ENCODE data around the gene TCEAL4.
A peak's percentile ranks its signal among the peaks of the same experiment; 100 is the strongest.
"Not testable (repeated sequence)": the region's sequence is repeated elsewhere in the genome, so short reads cannot be mapped to it uniquely, and the experiment has no call there.

Gene TCEAL4

GRCh38 chrX:103595202-103595601, 9.9 kb downstream of the TCEAL4 start:
- not testable (repeated sequence) for DNase-seq

GRCh38 chrX:103607364-103608305, 22.3 kb downstream of the TCEAL4 start, which contains the start of gene TCEAL3:
TCEAL3 (plus strand) TSS chrX:103607963; CDS start chrX:103609065, 1,102 bp downstream.
- peak; percentile 66 for DNase-seq

- no peak for DNase-seq
Measured at GRCh38 chrX:103608306-103608963, 23.1 kb downstream of the TCEAL4 start.

GRCh38 chrX:103610282-103610681, 25.0 kb downstream of the TCEAL4 start:
- no peak for DNase-seq

GRCh38 chrX:103613362-103613890, 28.1 kb downstream of the TCEAL4 start:
- DNase-seq: no peak

GRCh38 chrX:103614999-103615398, 29.7 kb downstream of the TCEAL4 start:
- DNase-seq: no peak

GRCh38 chrX:103615781-103616371, 30.6 kb downstream of the TCEAL4 start:
- DNase-seq: no peak

GRCh38 chrX:103616676-103617186, 31.4 kb downstream of the TCEAL4 start:
- no peak for DNase-seq

- no peak for DNase-seq
Measured at GRCh38 chrX:103624111-103624510, 38.8 kb downstream of the TCEAL4 start.

- DNase-seq: no peak
Measured at GRCh38 chrX:103626855-103627254, 41.5 kb downstream of the TCEAL4 start.

- DNase-seq: peak; percentile 69
Measured at GRCh38 chrX:103628386-103629317, 43.3 kb downstream of the TCEAL4 start, which contains the start of gene TCEAL1. TCEAL1 (plus strand) TSS chrX:103628975; CDS start chrX:103629917, 942 bp downstream.

- DNase-seq: peak; percentile 87
Measured at GRCh38 chrX:103629318-103630170, 44.2 kb downstream of the TCEAL4 start.

- DNase-seq: no peak
Measured at GRCh38 chrX:103630171-103630511, 44.8 kb downstream of the TCEAL4 start.

- DNase-seq: peak; percentile 14
Measured at GRCh38 chrX:103631145-103631544, 45.8 kb downstream of the TCEAL4 start.

- no peak for DNase-seq
Measured at GRCh38 chrX:103635436-103635835, 50.1 kb downstream of the TCEAL4 start.
